Hindlimb muscle (tissue), 1 donor: ENCODE measurements around the gene BICRAL. TPM values are rescaled to one million over a fixed set of nuclear protein-coding genes. Genes with fewer than 3 reads are reported as not detected.
"Not testable (repeated sequence)": the region's sequence is repeated elsewhere in the genome, so short reads cannot be mapped to it uniquely, and the experiment has no call there.

ENCODE experiments used
- DNase-seq: peaks from one replicate; pipeline ENCODE4 v3.0.0-alpha.2; 2013
- polyA plus RNA-seq: library from polyadenylated mRNA; unstranded; fragments of 120-200 nt; gene quantifications from one replicate; pipeline ENCODE4 v1.2.1, GENCODE V29; 2013; ENCODE audit not compliant: insufficient read length

BICRAL gene
- polyA plus RNA-seq, 1 donor, result 14.5 TPM

- DNase-seq, result no peak
Measured at GRCh38 chr6:42795651-42796050, 13.8 kb downstream of the BICRAL start.

GRCh38 chr6:42796171-42796570, 14.3 kb downstream of the BICRAL start:
- no peak for DNase-seq

GRCh38 chr6:42797696-42798095, 15.8 kb downstream of the BICRAL start:
- not testable (repeated sequence) for DNase-seq

- DNase-seq, result no peak
Measured at GRCh38 chr6:42805297-42805861, 23.5 kb downstream of the BICRAL start.

GRCh38 chr6:42806359-42806758, 24.5 kb downstream of the BICRAL start:
- DNase-seq, result not testable (repeated sequence)

- DNase-seq, result peak; percentile 56
Measured at GRCh38 chr6:42808492-42809483, 26.9 kb downstream of the BICRAL start.

GRCh38 chr6:42813074-42813645, 31.3 kb downstream of the BICRAL start:
- no peak for DNase-seq

- DNase-seq, result no peak
Measured at GRCh38 chr6:42813906-42814444, 32.1 kb downstream of the BICRAL start.

- DNase-seq, result not testable (repeated sequence)
Measured at GRCh38 chr6:42815726-42816125, 33.9 kb downstream of the BICRAL start.

GRCh38 chr6:42817907-42818306, 36.1 kb downstream of the BICRAL start:
- no peak for DNase-seq

- DNase-seq, result no peak
Measured at GRCh38 chr6:42818416-42818815, 36.6 kb downstream of the BICRAL start.

- DNase-seq, result no peak
Measured at GRCh38 chr6:42818878-42819277, 37.0 kb downstream of the BICRAL start.

- no peak for DNase-seq
Measured at GRCh38 chr6:42819803-42820511, 38.1 kb downstream of the BICRAL start.

GRCh38 chr6:42820512-42821340, 38.9 kb downstream of the BICRAL start:
- DNase-seq, result peak; percentile 78

GRCh38 chr6:42821341-42821668, 39.5 kb downstream of the BICRAL start:
- no peak for DNase-seq

GRCh38 chr6:42821846-42822245, 40.0 kb downstream of the BICRAL start:
- DNase-seq, result no peak

GRCh38 chr6:42829561-42830092, 47.8 kb downstream of the BICRAL start:
- DNase-seq, result no peak

- DNase-seq, result no peak
Measured at GRCh38 chr6:42831237-42831636, 49.4 kb downstream of the BICRAL start.

- no peak for DNase-seq
Measured at GRCh38 chr6:42834056-42834455, 52.2 kb downstream of the BICRAL start.

GRCh38 chr6:42841844-42842584, 60.2 kb downstream of the BICRAL start:
- no peak for DNase-seq

- DNase-seq, result no peak
Measured at GRCh38 chr6:42845327-42845694, 63.5 kb downstream of the BICRAL start.
